ENCODE measurements around the gene DDT.
"Not testable (repeated sequence)": the region's sequence is repeated elsewhere in the genome, so short reads cannot be mapped to it uniquely, and the experiment has no call there.

DDT gene

DNA sequence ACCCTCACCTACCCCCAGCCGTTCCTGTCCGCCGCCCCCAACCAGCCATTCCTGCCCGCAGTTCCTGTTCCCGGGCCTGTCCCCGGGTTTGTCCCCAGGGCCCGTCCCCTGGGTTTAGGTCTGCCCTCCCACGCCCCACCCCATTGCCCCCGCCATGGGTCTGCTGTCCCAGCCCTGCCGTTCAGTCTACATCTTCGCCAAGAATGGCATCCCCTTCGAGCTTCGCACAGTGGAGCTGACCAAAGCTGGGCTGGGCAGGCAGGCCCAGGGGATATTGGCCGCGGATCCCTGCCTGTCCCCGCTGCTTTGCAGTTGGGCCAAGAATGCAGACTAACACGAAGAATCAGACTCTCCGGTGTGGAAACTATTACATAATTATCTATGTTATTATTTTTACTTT, 24.5 kb downstream of the DDT start:
- DNase-seq = not testable (repeated sequence)

DNA sequence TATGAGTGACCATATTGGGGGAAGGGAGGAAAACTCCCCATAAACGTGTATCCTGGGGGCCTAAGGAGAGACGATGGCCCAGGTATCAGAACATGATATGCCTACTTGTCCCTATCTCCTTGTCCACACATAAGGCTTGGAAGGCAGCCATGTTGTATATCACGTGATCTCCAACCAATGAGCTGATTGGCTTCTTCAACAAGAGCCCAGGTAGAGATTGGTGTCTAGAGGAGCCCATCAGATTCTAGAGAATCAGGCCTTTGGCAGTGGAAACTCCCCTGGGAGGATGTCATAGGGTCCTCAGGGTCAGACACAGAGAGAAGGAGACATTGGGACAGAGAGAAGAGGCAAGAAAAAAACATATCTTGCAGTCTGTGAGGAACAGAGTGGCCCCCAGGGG, 26.9 kb downstream of the DDT start:
- not testable (repeated sequence) for DNase-seq

DNA sequence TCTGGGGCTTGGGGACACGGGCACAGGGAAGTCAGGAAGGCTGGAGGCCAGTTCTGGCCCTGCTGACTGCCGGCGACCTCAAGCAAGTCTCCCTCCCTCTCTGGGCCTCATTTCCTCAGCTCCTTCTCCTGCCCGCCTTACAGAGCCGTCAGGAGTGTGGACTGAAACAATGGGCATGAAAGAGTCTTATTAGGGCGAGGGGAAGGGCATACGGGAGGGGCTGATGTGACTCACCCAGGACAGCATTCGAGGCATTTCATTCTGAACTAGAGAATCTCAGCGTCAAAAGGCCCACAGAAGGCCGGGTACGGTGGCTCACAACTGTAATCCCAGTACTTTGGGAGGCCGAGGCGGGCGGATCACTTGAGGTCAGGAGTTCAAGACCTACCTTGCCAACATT, 34.1 kb downstream of the DDT start:
- not testable (repeated sequence) for DNase-seq

DNA sequence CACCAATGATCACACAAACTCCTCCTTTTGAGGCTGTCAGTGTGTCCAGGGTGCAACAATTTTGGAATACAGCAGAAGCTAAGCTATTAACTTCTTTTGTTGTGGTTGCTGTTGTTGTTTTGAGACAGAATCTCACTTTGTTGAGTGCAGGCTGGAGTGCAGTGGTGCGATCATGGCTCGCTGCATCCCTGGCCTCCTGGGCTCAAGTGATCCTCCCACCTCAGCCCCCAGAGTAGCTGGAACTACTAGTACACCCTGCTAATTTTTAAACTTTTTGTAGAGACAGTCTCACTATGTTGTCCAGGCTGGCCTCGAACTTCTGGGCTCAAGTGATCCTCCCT, 35.3 kb downstream of the DDT start:
- DNase-seq = no peak

DNA sequence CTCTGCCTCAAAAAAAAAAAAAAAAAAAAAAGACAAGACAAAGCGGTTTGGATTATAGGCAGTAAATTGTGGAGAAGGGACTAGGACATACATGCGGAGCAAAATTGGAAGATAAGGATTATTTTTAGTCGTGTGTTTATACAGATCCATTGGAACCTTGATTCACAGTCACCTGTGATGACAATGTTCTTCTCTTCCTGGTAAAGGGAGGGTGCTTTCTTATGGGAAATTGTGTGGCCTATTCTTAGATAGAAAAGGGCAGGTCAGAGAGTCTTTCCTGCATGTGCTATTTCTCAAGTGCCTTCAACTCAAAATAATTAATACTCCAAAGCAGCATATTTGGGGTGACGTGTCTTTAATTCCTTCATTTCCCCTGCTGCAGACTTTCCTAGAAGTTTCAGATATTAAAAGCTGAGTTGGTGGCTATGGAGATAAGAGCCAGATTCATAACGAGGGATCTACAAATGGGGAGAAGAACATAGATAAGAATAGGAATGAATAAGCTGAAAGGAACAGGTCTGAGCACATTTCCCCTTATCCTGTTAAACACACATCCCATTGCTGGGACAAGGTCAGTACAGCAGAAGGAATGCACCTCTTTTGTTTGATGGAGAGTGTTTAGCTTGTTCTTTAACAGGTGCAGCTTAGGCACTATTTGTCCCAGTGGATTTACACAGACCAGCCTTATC, 35.8 kb downstream of the DDT start:
- no peak for DNase-seq

DNA sequence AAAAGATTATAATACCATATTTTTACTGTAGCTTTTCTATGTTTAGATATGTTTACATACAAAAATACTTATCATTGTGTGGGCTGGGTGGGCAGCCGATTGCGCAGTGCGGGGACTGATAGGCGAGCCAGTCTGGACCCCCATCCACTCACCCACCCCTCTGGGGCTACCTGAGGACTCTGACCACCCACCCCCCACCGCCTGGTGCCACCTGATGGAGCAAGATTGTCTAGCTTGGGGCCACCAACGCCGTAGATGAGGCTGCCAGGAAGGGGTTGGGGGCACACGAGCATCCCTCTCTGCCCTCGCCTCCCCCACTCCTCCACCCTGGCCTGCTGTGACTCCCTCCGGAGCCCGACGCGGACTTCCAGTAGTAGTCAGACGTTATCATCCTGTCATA, 47.7 kb downstream of the DDT start:
- DNase-seq = no peak

DNA sequence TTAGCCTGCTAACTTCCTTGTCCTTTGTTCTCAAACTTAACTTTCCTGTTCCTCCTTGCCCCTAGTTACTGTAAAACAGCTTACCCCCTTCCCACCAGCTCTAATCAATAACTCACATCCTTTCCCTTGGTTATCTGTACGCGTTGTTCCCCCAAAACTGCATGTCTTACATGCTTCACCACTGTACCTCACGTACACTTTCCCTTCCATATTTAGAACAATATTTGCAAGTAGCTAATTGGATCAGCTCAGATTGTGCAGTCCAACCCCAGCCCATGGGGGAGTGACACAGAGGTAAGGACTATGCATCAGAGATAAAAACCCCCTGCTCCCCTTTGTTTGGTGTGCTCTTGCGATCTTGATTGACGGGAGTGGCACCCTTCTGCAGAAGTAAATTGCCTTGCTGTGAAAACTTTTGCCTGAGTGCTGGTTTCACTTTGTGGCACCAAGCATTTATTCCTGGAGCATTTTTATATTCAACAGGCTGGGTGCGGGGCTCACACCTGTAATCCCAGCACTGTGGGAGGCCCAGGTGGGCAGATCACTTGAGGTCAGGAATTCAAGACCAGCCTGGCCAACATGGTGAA, 49.1 kb downstream of the DDT start:
- DNase-seq = no peak

DNA sequence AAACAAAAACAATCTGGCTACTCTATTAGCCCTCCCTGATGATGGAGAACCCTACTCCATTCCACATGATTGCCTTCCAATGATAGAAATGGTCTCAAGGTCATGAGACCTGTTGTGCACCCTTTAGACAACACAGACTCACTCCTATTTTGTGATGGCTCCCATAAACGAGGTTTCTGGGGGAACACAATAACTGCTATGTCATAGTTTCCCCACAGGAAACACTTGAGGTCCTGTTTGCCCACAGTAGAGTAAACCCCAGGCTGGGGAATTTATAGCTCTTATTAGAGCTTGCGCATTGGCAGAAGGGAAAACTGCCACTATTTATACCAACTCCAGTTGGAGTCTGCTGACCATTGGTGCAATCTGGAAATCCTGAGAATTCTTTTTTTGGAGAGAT, 51.3 kb downstream of the DDT start:
- no peak for DNase-seq

DNA sequence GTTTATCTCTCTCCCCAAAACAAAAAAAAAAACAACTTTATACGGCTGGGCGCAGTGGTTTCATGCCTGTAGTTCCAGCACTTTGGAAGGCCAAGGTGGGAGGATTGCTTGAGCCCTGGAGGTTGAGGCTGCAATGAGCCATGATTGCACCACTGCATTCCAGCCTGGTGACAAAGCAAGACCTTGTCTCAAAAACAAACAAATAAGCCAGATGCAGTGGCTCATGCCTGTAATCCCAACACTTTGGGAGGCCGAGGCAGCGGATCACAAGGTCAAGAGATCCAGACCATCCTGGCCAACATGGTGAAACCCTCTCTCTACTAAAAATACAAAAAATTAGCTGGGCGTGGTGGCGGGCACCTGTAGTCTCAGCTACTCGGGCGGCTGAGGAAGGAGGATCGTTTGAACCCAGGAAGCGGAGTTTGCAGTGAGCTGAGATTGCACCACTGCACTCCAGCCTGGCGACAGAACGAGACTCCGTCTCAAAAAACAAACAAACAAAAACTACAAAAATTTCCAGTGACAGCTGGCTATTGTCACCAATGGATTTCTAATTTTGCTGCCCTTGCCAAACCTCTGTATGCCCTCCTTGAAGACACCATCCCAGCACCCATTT, 52.5 kb downstream of the DDT start:
- not testable (repeated sequence) for DNase-seq

Measured in MV-4-11 (cell line).